T-cell (primary cell): Measurements from ENCODE around the gene SNN. TPM values are rescaled to one million over a fixed set of nuclear protein-coding genes. Genes with fewer than 3 reads are reported as not detected.

Source experiments
- ATAC-seq, 4 experiments: fragments of 200-7000 bp in 3 of 4; fragments of 150-1000 bp in 1 of 4; cut with Tn5 transposase; replicated peaks in 1 of 4; 1 replicate in 3 of 4; 2 replicates in 1 of 4; pipeline ENCODE4 v1.10.0; 2021; ENCODE audit warnings: moderate library complexity in 3 of 4, mild to moderate bottlenecking in 2 of 4, moderate number of reproducible peaks in 1 of 4
- CTCF ChIA-PET, 2 donors: fragments of 300-600 bp; sonication (Branson Sonifier 250); formaldehyde crosslinking; loops; one replicate each; lab custom pipeline; 2022; ENCODE audit warnings: antibody characterized with exemption in 2 of 2; lab: Charles Lee
- POLR2A ChIA-PET, 2 donors: fragments of 300-600 bp; sonication (Branson Sonifier 250); formaldehyde crosslinking; loops; one replicate each; lab custom pipeline; 2022; ENCODE audit warnings: antibody characterized with exemption in 2 of 2; lab: Charles Lee
- DNase-seq, 35 experiments: peaks; one replicate each; pipeline versions ENCODE4 v3.0.0 to v3.0.0-alpha.2; 2013 to 2023
- H3K27ac ChIP-seq: one replicate; pipeline ENCODE4 v1.5.1; 2013; ENCODE audit warnings: low read length
- H3K27me3 ChIP-seq, 2 experiments: replicated peaks in 1 of 2; 1 replicate in 1 of 2; 2 replicates in 1 of 2; pipeline versions ENCODE4 v1.6.1 to v1.7.0; 2013; ENCODE audit warnings: low read length in 1 of 2, mixed read lengths in 1 of 2; ENCODE audit not compliant: control insufficient read depth in 2 of 2, insufficient read depth in 2 of 2; ENCODE audit errors: extremely low read depth in 1 of 2
- H3K36me3 ChIP-seq, 2 donors: 1 replicate in 1 of 2; 2 replicates in 1 of 2; pipeline versions ENCODE4 v1.6.1 to v1.7.0; 2013; ENCODE audit warnings: low read length in 1 of 2; ENCODE audit not compliant: control insufficient read depth in 2 of 2, insufficient read depth in 1 of 2; ENCODE audit errors: extremely low read depth in 1 of 2
- H3K4me1 ChIP-seq, 2 experiments: 1 replicate in 1 of 2; 2 replicates in 1 of 2; pipeline versions ENCODE4 v1.6.1 to v1.7.0; 2013; ENCODE audit warnings: low read length in 2 of 2, mixed read lengths in 1 of 2; ENCODE audit not compliant: insufficient read depth in 2 of 2, control insufficient read depth in 1 of 2; ENCODE audit errors: extremely low read depth in 1 of 2
- H3K4me3 ChIP-seq, 2 donors: 1 replicate in 1 of 2; 2 replicates in 1 of 2; pipeline versions ENCODE4 v1.5.1 to v1.7.0; 2013; ENCODE audit warnings: mild to moderate bottlenecking in 2 of 2, low read length in 1 of 2, moderate library complexity in 1 of 2; ENCODE audit not compliant: control insufficient read depth in 1 of 2; ENCODE audit errors: extremely low read depth in 1 of 2
- H3K9me3 ChIP-seq: 2 replicates; pipeline ENCODE4 v1.7.0; 2013
- H3K27ac Mint-ChIP-seq, 2 donors: one replicate each; pipeline ENCODE4 v1.8.0; 2020 to 2021; ENCODE audit warnings: mild to moderate bottlenecking in 2 of 2, mixed read lengths in 2 of 2
- H3K27me3 Mint-ChIP-seq, 2 donors: one replicate each; pipeline ENCODE4 v1.8.0; 2021 to 2022; ENCODE audit warnings: mixed read lengths in 2 of 2
- H3K36me3 Mint-ChIP-seq: one replicate; pipeline ENCODE4 v1.8.0; 2021; ENCODE audit warnings: mixed read lengths
- H3K4me1 Mint-ChIP-seq, 3 donors: one replicate each; pipeline ENCODE4 v1.8.0; 2020 to 2022; ENCODE audit warnings: mixed read lengths in 3 of 3, mild to moderate bottlenecking in 1 of 3
- H3K4me3 Mint-ChIP-seq, 3 donors: one replicate each; pipeline ENCODE4 v1.8.0; 2020 to 2022; ENCODE audit warnings: mild to moderate bottlenecking in 3 of 3, mixed read lengths in 3 of 3, moderate library complexity in 3 of 3
- H3K9me3 Mint-ChIP-seq, 3 donors: one replicate each; pipeline ENCODE4 v1.8.0; 2020 to 2022; ENCODE audit warnings: mixed read lengths in 3 of 3
- WGBS: methylation state at CpG from one replicate; pipeline ENCODE4 v1.1.5; 2013; ENCODE audit warnings: missing lambda C conversion rate; ENCODE audit not compliant: insufficient coverage; 5-methylcytosine and 5-hydroxymethylcytosine counted together
- total RNA-seq, 35 experiments: library from RNA in 6 of 35; stranded (reverse) in 6 of 35; fragments of 120-200 nt in 1 of 35; gene quantifications; one replicate each; pipeline versions ENCODE4 v1.2.1 to v1.2.4 and lab custom pipeline; 2013 to 2026

Gene SNN
- total RNA-seq, 5 donors from 2014 or later (not counting 1 experiment from before 2014, with no cell fraction given) = 17.4 to 56.2 (median 22.7) TPM

DNA sequence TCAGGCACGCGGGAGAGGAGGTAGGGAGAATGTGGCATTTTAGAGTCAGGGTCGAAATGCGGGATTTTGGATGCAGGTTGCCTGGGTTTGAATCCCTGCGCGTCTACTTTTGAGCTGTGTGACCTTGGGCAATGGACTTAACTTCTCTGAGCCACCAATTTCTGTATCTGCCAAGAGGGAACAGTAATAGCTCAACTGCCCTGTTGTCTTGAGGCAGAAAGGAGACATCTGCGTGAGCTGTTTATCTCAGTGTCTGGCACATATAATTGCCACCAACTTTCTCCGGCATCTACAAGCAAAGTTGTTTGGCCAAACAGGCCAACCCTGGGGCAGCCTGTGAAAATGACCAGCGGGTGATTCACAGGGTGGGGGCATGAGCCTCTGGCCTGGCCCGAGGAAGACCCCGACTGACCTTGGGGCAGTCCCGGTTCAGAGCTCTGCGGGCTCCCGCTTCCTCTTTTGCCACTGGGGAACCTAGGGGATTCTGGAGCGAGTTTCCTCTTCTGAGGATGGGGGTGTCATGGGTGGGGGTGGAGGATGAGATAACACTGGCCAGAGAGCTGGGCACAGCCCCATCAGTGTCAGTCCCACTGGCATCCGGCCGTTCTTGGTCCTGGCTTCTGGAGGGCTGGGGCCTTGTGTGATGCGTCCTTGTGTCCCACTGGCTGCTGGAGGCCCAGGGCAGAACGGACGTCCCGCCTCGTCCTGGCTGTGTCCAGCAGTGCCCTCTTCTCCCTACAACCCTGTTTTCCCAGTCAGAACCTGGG, 1.3 kb downstream of the SNN start:
- H3K4me1 ChIP-seq = peaks cover 45 to 80% of the 10 kb centered on the region in 2 experiments
- Mint-ChIP-seq H3K27me3 (no peaks in the 10 kb centered on the region), H3K36me3 (no peaks in the 10 kb centered on the region), H3K9me3 (no peaks in the 10 kb centered on the region), H3K27ac (peak overlapping the region; percentile 92), H3K4me3 (peak overlapping the region; percentile 82 to 83 (median 83)), H3K4me1 (peaks cover 68 to 77% (median 73%) of the 10 kb centered on the region in 3 donors)
- POLR2A ChIA-PET = interaction anchor here in 1 of 2 donors (0.6 kb wide), 1 partner anchor 19 kb away, joined by 3 read pairs; no protein-coding TSS in a partner anchor
- peak overlapping the region; percentile 52 to 83 for H3K4me3 ChIP-seq
- peaks cover 0 to 5% of the 10 kb centered on the region in 2 donors for H3K36me3 ChIP-seq
- DNase-seq (peak in 5 of 35 experiments; percentile 21 to 43 (median 27)), ATAC-seq (no peak)
- peaks cover 0 to 7% of the 10 kb centered on the region in 2 experiments for H3K27me3 ChIP-seq
- CTCF ChIA-PET = interaction anchor here in 1 of 2 donors (1.0 kb wide), 1 partner anchor 315 kb away, joined by 3 read pairs; no protein-coding TSS in a partner anchor
- 53% methylated on average over 15 of the region's 22 CpGs for WGBS
- no peaks in the 10 kb centered on the region for H3K9me3 ChIP-seq
- H3K27ac ChIP-seq = peak overlapping the region; percentile 61

DNA sequence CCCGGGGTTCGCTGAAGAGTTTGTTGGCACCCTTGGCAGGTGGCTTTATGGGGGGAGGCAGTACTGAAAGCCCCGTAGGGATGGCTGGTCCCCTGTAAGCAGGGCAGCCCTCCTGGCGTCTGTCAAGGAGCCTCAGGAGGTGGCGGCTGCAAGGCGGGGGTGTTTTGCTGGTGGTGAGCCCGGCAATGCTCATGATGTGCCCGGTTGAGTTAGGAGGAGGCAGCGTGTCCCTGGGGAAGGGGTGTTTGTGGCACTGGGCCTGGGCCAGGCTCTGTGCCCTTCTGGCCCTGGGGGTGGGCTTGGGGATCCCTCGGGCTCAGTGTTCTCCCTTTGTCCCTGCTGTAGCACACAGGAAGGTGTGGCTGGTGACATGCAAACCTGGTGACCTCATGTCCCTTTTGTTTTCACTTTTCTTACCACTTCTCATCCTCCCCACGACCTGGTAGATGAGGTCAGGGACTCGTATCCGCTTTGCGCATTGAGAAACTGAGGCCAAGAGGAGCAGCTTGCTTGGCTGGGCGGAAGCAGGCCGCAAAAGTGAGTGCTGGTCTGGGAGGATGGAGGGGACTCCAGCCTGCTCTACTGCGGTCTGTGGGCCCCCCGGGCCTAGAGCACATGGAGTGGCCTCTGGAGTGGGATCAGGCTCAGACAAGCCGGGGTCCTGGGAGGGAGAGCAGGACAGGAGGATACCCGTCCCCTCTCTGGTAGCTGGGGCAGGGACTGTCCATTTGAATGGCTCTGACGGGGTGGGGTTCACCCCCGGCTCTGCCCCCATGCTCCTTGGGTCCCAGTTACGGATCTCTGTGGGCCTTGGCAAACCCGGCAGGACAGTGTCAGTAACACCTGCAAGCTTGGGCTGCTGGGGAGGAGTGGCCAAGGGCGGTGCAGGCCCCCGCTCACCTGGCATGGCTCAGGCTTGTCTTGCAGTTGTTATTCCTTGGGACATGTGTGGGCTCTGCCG, 2.2 kb downstream of the SNN start:
- peaks cover 42 to 75% of the 10 kb centered on the region in 2 experiments for H3K4me1 ChIP-seq

DNA sequence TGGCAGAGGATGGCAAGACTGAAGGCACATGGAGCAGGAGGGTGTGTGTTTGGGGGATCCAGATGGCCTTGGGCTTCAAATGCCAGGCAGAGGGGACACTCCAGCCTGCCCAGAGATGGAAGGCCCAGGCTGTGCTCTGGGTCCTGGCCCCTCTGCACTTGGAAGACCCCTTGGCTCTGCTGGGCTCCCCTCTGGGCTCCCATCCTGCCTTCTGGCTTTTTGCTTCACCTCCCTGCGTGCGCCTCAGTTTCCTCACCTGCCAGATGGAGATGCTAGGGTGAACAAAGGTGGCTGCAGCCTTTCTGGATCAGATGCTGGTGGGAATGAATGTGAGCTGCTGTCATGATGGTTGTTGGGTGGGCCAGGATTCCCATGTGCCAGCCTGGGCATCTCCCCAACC, 3.0 kb downstream of the SNN start:
- H3K4me3 Mint-ChIP-seq = peak overlapping the region; percentile 82 to 83 (median 83)
- H3K4me3 ChIP-seq = peak overlapping the region in 1 of 2 donors; percentile 83
- no peaks in the 10 kb centered on the region for H3K36me3 Mint-ChIP-seq
- peaks cover 57 to 72% (median 71%) of the 10 kb centered on the region in 3 donors for H3K4me1 Mint-ChIP-seq
- no CpG with 5 or more reads among the region's 2 CpGs for WGBS
- ATAC-seq = no peak
- H3K9me3 Mint-ChIP-seq = no peaks in the 10 kb centered on the region
- peaks cover 4 to 9% of the 10 kb centered on the region in 2 donors for H3K36me3 ChIP-seq
- no peak for DNase-seq
- peaks cover 36 to 69% of the 10 kb centered on the region in 2 experiments for H3K4me1 ChIP-seq
- peak overlapping the region; percentile 92 for H3K27ac Mint-ChIP-seq
- H3K9me3 ChIP-seq = no peaks in the 10 kb centered on the region
- H3K27ac ChIP-seq = no peak overlapping the region
- CTCF ChIA-PET = no interaction called here
- POLR2A ChIA-PET = no interaction called here
- H3K27me3 ChIP-seq = peaks cover 0 to 7% of the 10 kb centered on the region in 2 experiments
- no peaks in the 10 kb centered on the region for H3K27me3 Mint-ChIP-seq

More for the DNA sequence above, 2.2 kb downstream of the SNN start:
- Mint-ChIP-seq H3K4me1 (peaks cover 65 to 75% (median 71%) of the 10 kb centered on the region in 3 donors), H3K9me3 (no peaks in the 10 kb centered on the region), H3K27me3 (no peaks in the 10 kb centered on the region), H3K27ac (peak overlapping the region; percentile 92), H3K36me3 (no peaks in the 10 kb centered on the region), H3K4me3 (peak overlapping the region; percentile 82 to 83 (median 83))
- WGBS = 68% methylated on average over 23 of the region's 27 CpGs
- ATAC-seq (peak in 3 of 4 experiments; percentile 13 to 25 (median 15)), DNase-seq (peak in 17 of 35 experiments; percentile 15 to 60 (median 31))
- Histone ChIP-seq H3K36me3 (peaks cover 0 to 5% of the 10 kb centered on the region in 2 donors), H3K4me3 (peak overlapping the region; percentile 52 to 83), H3K27me3 (peaks cover 0 to 7% of the 10 kb centered on the region in 2 experiments), H3K9me3 (no peaks in the 10 kb centered on the region), H3K27ac (peak overlapping the region; percentile 61)
- CTCF ChIA-PET = no interaction called here
- POLR2A ChIA-PET = no interaction called here

DNA sequence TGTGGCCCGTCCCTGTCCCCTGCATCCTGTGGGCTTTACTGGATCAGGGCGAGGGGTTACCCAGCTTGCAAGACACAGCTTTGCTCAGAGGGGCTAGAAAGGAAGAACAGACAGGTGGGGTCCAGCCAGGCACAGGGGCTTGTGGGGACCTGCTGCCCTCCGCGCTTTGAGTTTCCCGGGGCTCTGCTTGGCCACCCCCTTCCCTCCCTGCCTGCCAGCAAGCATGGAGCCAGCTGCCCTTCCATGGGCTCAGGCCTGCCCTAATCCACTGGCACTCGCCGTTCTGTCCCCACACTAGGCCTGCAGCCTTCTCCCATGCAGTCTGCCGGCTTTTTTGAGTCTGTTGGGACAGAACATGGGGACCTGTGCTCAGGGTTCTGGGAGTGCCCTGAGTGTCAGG, 3.4 kb downstream of the SNN start:
- Histone ChIP-seq H3K27me3 (peaks cover 0 to 7% of the 10 kb centered on the region in 2 experiments), H3K36me3 (peaks cover 7 to 13% of the 10 kb centered on the region in 2 donors), H3K4me3 (no peak overlapping the region), H3K27ac (no peak overlapping the region), H3K9me3 (no peaks in the 10 kb centered on the region), H3K4me1 (peaks cover 36 to 68% of the 10 kb centered on the region in 2 experiments)
- H3K36me3 Mint-ChIP-seq = no peaks in the 10 kb centered on the region
- H3K27me3 Mint-ChIP-seq = no peaks in the 10 kb centered on the region
- WGBS = 97% methylated on average over 8 of the region's 8 CpGs
- peaks cover 55 to 73% (median 69%) of the 10 kb centered on the region in 3 donors for H3K4me1 Mint-ChIP-seq
- no peaks in the 10 kb centered on the region for H3K9me3 Mint-ChIP-seq
- peak overlapping the region in 2 of 3 donors; percentile 39 to 83 for H3K4me3 Mint-ChIP-seq
- peak overlapping the region; percentile 92 to 93 for H3K27ac Mint-ChIP-seq
- POLR2A ChIA-PET = no interaction called here
- DNase-seq (no peak), ATAC-seq (no peak)
- CTCF ChIA-PET = interaction anchor here in 1 of 2 donors (0.5 kb wide), 1 partner anchor 40 kb away, joined by 3 read pairs; no protein-coding TSS in a partner anchor

DNA sequence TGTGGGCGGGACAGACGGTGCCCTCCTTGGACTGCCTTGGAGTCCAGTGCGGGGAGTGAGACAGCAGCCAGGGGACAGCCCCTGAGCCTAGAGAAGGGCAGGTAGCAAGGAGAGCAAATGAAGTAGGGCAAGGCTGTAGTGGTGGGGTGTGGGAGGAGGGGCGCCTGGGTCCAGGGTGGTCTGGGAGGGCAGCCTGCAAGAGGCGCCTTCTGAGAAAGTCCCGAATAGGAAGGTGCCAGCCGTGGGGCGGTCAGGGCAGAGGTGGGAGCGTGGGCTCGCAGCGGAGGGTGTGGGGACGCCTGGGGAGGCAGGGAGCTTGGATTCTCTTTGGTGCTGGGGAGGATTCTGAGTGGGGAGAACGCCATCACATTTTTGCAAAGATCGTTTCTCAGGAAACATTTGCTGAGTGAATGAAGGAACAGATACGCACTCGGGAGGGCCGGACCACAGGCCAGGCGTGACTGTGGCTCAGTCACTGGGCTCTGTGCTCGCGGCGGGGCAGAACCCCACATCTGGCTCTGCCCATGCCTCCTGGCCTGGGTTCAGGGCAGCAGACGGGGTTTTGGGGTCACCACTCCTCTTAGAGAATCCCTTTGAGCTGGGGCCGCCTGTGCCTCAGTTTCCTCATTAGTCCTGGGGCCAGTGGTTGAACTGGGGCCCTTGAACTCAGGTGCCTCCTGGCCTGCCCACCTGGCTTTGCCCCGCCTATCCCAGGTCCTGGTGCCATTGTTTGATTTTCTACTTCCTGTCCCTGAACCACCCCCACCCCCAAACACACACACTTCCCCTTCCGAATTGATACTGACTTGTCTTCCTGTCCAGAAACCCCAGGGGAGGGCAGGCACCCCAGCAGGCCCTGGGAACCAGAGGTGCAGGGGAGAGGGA, 4.2 kb downstream of the SNN start:
- Mint-ChIP-seq H3K4me1 (peaks cover 58 to 71% (median 71%) of the 10 kb centered on the region in 3 donors), H3K9me3 (no peaks in the 10 kb centered on the region), H3K27ac (peak overlapping the region; percentile 92 to 93), H3K27me3 (no peaks in the 10 kb centered on the region), H3K36me3 (peaks cover 4% of the 10 kb centered on the region), H3K4me3 (peak overlapping the region; percentile 39 to 83 (median 45))
- DNase-seq (peak in 29 of 35 experiments; percentile 31 to 64 (median 45)), ATAC-seq (peak in 2 of 4 experiments; percentile 22 to 23)
- Histone ChIP-seq H3K36me3 (peaks cover 13 to 14% of the 10 kb centered on the region in 2 donors), H3K27me3 (peaks cover 0 to 7% of the 10 kb centered on the region in 2 experiments), H3K27ac (peak overlapping the region; percentile 46), H3K9me3 (no peaks in the 10 kb centered on the region), H3K4me3 (peak overlapping the region in 1 of 2 donors; percentile 10), H3K4me1 (peaks cover 32 to 65% of the 10 kb centered on the region in 2 experiments)
- 69% methylated on average over 20 of the region's 25 CpGs for WGBS
- ChIA-PET POLR2A (no interaction called here), CTCF (interaction anchor here (0.5 to 1.1 kb wide), 2 partner anchors 41 to 140 kb away, joined by 3 read pairs; no protein-coding TSS in a partner anchor)
